ENCODE measurements around the gene GNAT1. TPM values are rescaled to one million over a fixed set of nuclear protein-coding genes. Genes with fewer than 3 reads are reported as not detected.
A peak's percentile ranks its signal among the peaks of the same experiment; 100 is the strongest.

The GNAT1 gene
- total RNA-seq, 1 donor from 2014 or later = not detected

DNA sequence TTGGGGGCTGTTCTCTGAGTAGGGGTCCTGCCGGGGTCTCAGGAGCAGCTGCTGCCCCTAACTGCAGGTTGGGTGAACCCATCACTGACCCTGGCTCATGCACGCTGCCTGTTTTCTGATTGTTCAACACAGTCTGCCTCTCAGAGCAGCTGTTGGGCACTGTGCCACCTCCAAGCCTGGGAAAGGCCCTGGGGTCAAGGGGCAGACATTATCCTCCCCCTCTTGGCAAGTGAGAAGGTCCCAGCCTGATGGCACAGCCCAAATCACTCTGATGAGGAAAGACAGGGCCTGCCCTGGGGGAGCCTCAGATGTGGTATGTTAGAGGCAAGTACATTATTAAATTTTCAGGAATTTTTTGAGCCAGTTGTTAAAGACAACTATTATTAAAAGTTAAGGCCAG, 14.1 kb upstream of the GNAT1 start:
- DNase-seq (ENCODE audit: low spot score) = no peak

DNA sequence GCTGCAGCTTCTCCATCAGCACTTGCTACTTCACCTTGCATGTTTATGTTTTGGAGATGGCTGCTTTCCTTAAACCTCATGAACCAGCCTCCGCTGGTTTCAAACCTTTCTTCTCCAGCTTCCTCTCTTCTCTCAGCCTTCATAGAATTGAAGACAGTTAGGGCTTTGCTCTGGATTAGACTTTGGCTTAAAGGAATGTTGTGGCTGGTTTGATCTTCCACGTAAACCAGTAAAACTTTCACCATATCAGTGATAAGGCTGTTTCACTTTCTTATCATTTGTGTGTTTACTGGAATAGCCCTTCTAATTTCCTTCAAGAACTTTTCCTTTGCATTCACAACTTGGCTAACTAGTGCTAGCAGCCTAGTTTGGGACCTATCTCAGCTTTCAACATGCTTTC, 11.7 kb upstream of the GNAT1 start:
- DNase-seq (ENCODE audit: low spot score) = no peak

DNA sequence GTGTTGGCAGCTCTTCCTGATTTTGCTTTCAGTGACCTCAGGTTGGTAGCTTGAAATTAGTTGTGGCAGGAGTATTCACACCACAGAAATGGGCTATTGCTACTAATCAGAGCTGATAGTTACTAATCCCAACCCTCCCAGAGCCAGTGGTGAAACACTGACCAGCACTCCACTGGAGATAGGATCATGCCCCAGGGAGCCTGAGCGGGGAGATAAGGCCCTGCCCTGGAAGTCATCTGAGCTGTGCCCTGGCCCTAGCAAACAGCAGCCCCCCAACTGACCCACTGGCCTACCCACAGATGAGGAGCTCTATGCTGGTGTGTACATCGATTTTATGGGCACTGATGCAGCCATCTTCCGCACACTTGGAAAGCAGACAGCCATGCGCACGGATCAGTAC, 9.4 kb upstream of the GNAT1 start:
- no peak for DNase-seq (ENCODE audit: low spot score)

DNA sequence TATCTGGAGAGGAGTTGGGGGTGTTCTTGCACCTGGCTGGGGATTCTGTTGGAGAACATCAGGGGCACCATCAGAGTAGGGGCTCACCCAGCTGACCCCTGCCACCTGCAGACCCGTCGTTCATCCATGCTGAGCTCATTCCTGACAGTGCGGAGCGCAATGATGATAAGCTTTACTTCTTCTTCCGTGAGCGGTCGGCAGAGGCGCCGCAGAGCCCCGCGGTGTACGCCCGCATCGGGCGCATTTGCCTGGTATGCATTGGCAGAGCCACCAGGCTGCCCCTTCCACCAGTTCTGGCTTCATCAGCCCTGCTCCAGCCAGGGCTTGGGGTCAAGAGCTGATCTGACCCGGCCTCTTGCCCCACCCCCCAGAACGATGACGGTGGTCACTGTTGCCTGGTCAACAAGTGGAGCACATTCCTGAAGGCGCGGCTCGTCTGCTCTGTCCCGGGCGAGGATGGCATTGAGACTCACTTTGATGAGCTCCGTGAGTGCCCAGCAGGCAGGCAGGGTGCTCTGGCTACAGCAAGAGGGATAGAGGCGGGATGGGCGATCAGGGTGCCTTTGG, 8.8 kb upstream of the GNAT1 start:
- no peak for DNase-seq (ENCODE audit: low spot score)

DNA sequence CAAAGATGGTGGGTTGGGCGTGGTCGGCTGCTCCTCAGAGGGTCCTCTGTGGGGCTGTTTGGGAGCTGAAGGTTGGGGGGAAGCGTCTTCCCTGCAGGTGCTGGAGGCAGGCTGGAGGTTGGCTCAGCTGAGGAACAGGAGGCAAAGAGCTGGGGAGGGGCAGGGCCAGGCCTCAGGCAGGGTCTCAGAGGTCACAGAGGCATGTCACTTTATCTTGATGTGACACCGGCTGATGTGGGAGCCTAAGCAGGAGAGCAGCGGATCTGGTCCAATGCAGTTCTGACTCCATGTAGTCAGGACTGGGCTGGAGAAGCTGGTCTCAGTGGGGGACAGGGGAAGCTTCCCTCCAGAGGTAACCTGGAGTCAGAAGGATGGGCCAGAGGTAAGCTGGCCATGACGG, 7.7 kb upstream of the GNAT1 start:
- no peak for DNase-seq (ENCODE audit: low spot score)

DNA sequence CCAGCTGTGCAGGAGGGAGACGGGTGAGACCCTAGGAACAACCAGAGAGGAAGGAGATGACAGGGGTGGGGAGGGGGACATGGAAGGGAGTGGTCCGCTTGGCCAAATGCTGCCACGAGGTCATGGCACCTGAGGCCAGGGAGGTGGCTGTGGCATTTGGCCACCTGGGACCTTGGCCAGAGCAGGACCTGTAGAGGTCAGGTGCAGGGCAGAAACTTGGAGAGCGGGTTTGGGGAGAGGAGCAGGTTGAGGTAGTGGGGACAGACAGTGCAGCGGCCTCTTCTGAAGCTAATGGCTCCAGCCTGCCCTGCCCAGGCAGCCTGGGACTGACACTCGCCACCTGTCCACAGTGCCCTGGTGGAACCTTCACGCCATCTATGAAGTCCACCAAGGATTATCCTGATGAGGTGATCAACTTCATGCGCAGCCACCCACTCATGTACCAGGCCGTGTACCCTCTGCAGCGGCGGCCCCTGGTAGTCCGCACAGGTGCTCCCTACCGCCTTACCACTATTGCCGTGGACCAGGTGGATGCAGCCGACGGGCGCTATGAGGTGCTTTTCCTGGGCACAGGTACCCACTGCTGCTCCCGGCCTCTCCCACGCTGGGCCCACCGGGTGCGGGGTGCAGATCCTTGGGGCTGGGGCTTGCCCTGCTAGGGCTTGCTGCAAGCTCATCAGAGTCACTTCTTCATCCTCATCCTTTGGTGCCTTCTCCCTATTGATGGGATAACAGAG, 7.0 kb upstream of the GNAT1 start:
- no peak for DNase-seq (ENCODE audit: low spot score)

DNA sequence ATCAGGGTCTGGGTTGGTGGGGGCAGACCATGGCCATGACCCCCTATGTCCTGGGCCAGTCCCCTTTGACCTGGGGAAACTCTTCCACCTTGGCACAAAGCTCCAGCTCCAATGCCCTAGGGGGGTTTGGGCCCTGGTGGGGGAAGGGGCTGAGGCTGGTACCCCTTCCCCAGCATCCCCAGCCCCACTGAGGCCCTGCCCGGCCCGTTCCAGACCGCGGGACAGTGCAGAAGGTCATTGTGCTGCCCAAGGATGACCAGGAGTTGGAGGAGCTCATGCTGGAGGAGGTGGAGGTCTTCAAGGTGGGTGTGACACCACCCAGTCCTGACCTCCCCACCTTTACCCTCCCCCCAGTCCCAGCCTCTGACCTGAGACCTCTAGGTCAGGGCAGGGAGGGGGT, 6.2 kb upstream of the GNAT1 start:
- DNase-seq (ENCODE audit: low spot score) = no peak

DNA sequence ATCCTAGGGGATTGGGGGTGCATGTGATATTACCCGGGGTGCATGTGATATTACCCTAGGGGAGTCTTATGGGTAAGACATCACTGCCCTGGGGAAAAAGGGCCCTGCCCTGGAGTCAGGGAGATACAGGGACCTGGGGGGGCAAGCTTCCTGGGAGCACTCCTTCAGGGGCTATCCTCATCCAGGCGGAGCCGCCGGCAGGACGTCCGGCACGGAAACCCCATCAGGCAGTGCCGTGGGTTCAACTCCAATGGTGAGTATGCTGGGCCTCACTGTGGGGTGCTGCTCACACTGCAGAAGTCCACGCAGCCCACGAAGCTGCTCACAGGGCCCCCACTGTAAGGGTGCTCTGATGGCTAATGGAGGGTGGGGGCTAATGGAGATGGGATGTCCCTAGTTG, 5.3 kb upstream of the GNAT1 start:
- DNase-seq (ENCODE audit: low spot score) = no peak

DNA sequence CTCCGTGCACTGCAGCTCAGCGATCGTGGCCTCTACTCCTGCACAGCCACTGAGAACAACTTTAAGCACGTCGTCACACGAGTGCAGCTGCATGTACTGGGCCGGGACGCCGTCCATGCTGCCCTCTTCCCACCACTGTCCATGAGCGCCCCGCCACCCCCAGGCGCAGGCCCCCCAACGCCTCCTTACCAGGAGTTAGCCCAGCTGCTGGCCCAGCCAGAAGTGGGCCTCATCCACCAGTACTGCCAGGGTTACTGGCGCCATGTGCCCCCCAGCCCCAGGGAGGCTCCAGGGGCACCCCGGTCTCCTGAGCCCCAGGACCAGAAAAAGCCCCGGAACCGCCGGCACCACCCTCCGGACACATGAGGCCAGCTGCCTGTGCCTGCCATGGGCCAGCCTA, 3.7 kb upstream of the GNAT1 start:
- no peak for DNase-seq (ENCODE audit: low spot score)

DNA sequence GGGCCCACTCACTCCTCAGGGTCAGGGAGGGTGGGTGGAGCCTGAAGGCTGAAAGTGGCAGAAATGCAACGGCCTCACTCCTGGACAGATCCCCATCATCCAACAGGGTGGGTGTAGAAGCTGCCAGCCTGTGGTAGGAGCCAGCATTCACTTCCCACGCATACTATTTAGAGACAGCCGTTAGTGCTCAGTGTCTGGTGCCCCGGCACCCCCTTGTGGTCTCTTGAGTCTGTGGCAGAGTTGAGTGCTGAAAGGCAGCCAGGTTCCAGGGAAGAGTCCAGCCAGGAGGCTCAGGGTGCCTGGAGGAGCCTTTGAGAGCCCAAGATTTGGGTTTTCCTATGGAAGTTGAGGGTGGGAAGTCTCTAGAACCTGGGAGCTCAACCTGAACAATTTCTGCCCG, 2.1 kb upstream of the GNAT1 start:
- peak; percentile 80 for DNase-seq (ENCODE audit: low spot score)

DNA sequence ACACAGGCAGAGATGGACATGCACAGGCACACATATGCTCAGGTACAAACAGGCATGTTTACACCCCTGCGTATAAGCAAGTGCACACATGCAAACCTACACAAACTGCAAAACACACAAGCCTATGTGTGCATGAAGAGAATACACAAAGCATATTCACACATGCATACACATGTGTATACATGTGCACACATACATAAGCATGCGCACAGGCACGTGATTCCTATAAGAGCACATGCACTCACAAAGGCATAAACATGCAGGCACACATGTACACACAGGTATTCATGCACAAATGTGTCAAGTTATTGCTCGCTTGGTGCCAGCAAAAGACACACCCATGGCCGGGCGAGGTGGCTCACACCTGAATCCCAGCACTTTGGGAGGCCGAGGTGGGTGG, 1.4 kb upstream of the GNAT1 start:
- DNase-seq (ENCODE audit: low spot score) = no peak

DNA sequence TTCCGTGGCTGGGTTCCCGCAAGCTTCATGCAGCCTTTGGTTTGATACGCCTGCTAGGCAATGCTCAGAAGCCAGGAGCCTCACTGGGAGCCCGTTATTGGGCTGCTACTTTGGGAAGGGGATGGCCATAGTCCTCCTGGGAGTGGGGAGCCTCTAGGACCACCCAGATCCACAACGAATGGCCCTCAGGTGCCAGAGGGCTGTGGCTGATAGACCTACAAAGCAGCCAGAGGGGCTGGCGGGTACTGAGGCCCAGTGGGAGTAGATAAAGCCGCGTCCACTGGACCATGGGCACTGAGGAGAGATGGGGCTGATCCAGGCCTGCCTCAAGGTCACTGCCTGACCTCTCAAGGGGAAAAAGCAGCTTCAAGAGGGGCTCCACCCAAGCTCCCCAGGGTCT, 714 bp downstream of the GNAT1 start:
- DNase-seq (ENCODE audit: low spot score) = no peak

DNA sequence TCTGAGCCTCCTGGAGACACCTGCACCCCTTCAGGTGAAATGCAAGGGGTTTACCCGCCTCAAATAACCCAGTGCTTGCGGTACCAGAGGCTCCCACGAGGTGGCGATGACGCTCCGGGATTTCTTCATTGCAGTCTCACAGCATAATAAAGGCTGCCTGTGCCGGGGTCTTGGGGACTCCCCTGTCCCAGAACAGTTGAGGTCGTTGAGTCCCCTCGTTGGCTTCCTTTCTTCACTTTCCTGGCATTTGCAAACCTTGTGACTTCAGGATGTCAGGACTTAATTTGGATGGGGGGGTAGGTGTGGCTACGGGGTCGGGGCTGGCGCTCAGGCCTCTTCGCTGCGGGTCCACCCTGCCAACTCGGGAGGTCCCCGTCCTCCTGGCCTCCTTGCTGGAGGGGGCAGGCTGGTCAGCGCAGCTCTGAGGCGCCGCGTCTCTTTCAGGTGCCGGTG, 1.3 kb downstream of the GNAT1 start:
- DNase-seq (ENCODE audit: low spot score) = peak; percentile 72

DNA sequence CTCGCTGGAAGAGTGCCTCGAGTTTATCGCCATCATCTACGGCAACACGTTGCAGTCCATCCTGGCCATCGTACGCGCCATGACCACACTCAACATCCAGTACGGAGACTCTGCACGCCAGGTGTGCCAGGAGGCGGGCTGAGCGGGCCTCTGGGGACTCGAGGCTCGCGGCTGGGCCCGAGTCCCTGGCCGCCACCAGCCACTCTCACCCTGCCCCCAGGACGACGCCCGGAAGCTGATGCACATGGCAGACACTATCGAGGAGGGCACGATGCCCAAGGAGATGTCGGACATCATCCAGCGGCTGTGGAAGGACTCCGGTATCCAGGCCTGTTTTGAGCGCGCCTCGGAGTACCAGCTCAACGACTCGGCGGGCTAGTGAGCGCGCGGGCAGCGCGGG, 1.9 kb downstream of the GNAT1 start:
- DNase-seq (ENCODE audit: low spot score) = no peak

DNA sequence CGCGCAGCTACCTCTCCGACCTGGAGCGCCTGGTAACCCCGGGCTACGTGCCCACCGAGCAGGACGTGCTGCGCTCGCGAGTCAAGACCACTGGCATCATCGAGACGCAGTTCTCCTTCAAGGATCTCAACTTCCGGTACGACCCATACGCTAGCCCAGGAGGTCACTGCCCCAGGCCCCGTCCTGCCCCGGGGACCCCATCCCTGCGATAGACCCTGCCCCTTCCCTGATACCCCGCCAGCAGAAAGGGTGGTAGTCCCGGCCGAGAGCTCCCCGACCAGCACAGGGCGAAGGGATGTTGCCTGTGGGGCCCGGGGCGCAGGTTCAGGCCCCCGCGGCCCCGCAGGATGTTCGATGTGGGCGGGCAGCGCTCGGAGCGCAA, 2.3 kb downstream of the GNAT1 start:
- DNase-seq (ENCODE audit: low spot score) = no peak

DNA sequence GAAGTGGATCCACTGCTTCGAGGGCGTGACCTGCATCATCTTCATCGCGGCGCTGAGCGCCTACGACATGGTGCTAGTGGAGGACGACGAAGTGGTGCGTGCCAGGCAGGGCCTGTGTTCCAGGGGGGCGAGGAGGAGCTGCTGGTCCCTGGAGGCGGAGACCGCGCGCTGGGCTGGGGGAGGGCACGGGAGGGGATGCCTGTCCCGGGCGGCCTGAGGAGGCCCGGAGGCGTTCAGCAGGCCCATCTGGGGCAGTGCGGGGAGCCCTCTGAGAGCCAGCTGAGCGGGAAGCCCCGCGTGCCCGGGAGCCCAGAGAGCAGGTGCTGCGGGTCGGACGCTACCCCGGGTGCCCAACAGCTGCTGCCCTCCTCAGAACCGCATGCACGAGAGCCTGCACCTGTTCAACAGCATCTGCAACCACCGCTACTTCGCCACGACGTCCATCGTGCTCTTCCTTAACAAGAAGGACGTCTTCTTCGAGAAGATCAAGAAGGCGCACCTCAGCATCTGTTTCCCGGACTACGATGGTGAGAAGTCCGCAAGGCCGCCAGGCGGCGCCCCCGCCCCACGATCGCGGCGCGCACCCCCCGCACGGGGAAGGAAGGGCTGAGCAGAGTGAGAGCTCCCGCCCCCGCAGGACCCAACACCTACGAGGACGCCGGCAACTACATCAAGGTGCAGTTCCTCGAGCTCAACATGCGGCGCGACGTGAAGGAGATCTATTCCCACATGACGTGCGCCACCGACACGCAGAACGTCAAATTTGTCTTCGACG, 2.9 kb downstream of the GNAT1 start:
- peak; percentile 63 for DNase-seq (ENCODE audit: low spot score)

DNA sequence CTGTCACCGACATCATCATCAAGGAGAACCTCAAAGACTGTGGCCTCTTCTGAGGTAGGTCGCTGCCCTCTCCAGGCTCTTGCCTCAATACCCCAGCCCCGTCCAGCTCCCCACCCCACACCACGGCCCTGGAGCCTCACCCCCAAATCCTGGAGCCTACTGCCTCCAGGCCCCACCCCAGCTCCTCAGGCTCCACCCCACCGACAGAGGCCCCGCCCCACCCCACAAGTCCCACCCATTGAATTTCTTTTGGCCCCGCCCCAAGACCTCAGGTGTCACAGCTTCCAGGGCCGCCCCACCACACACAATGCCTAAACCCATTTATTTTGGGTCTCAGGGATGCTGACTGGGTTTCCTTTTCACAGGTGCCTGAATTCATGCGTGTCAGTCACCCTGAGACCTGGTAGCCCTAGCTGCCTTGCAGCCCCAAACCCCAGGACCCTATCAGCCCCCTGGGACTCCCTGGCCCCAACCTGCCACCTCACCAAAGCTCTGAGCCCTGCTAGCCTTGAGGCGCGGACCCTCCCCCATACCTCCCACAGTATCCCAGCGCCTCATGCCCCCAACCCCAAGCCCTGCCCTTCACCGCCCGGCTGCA, 3.6 kb downstream of the GNAT1 start:
- no peak for DNase-seq (ENCODE audit: low spot score)

DNA sequence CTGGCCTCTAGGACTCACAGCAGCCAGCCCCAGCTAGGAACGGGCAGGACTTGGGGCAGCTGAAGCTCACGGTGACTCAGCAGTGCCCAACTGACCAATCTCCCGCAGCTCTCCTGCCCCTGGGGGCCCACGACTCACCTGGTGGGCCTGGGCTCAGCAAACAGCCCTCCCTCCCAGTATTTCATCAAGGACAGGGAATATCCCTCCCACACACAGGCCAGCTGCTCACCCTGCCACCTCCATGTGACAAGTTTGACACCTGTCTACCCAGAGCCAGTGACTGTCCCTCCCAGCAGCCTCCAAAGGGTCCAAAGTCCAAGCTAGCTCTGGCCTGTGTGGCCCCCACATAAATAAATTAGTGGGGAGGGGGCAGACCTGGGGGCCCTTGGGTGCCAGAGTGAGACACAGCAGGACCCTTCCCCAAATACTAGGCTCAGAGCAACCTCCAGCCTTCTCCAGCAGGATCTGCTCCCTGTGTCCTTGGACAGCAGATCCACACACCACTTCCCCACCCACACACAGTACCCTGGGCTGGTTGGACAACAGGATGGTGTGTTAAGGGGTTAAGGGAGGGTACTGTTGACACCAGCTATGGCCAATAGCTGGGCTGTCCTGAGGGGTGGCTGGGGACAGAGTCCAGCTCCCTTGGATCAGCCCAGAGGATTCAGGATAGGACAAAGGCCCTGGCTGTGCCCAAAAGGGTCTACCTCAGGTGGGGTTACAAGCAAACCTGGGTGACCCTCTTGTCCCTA, 4.3 kb downstream of the GNAT1 start:
- DNase-seq (ENCODE audit: low spot score) = no peak

DNA sequence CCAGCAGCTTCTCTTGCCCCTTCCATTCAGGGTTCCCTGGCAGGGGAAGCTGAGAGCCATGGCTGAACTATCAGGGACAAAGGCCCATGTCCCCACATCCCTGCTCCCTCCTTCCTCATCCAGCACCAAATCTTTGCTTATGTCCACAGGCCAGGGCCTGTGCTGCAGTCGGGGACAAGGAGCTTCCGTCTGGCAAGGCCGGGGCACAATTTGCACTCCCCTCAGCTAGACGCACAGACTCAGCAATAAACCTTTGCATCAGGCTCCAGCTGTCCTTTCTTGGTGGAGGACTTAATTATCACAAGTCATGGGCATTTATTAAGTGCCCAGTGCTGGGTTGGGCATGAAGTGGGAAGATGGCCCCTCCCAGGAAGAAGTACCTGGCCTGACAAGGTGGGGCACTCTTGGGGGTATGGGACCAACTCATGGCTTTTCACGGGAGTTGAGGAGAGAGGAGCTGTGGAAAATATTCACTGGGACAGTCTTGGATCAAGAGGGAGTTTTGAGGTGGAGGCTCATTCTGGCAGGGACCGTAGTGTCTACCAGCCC, 4.9 kb downstream of the GNAT1 start:
- DNase-seq (ENCODE audit: low spot score) = no peak

DNA sequence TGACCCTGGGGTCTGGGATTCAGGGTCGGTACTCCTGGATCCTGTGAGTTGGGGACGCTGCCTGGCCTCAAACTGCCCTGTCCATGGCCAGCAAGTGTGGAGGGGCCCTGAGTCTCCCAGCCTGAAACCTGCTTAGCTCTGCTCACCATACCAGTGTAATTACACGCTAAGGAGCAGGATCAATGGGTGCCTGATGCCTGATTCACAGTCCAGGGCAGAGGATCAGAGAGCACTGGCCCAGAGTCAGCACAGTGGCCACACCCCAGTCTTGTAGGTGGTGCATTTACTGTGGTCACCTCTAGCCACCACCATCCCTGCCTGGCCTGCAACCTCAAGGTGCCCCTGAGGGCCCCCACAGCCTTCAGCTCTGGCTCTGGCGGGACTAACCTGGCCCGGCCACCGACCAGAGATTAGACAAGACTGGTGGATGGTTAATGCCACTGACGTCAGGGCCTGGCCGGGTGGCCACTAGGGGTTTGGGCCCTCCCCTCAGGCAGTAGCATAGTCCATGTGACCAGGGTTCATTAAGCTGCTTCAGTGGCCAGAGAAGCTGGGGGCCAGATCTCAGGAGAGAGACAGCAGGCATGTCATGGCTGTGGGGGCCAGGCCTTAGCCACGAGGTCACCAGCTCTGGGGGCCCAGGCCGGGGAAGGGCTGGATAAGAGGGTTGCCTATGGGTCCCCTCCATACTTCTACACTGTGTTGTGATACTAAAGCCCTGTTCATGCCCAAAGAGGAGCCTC, 10.3 kb downstream of the GNAT1 start:
- DNase-seq (ENCODE audit: low spot score) = no peak
